Activated CD8-positive, alpha-beta T cell treated with anti-CD3 and anti-CD28 coated beads, Interleukin-2, amount 10 ng/mL, durations not matched to agents 7 days and 5 days (primary cell): ENCODE measurements around the gene FAM135A. TPM values are rescaled to one million over a fixed set of nuclear protein-coding genes. Genes with fewer than 3 reads are reported as not detected.
"Not testable (repeated sequence)": the region's sequence is repeated elsewhere in the genome, so short reads cannot be mapped to it uniquely, and the experiment has no call there.

ENCODE experiments used
- ATAC-seq: fragments of 150-1000 bp; cut with Tn5 transposase; one replicate; pipeline ENCODE4 v1.10.0; 2021; ENCODE audit warnings: moderate library complexity
- CTCF ChIA-PET: fragments of 350-600 bp; sonication (Branson Sonifier 250); formaldehyde crosslinking; loops from one replicate; lab custom pipeline; 2021; ENCODE audit warnings: antibody characterized with exemption; lab: Charles Lee
- POLR2A ChIA-PET: fragments of 350-600 bp; sonication (Branson Sonifier 250); formaldehyde crosslinking; loops from one replicate; lab custom pipeline; 2021; ENCODE audit warnings: antibody characterized with exemption; lab: Charles Lee
- DNase-seq: peaks from one replicate; pipeline ENCODE4 v3.0.0-alpha.2; 2020
- H3K27ac Mint-ChIP-seq: one replicate; pipeline ENCODE4 v1.8.0; 2021; ENCODE audit warnings: mild to moderate bottlenecking, mixed read lengths
- H3K27me3 Mint-ChIP-seq: one replicate; pipeline ENCODE4 v1.8.0; 2021; ENCODE audit warnings: low read depth, mixed read lengths
- H3K36me3 Mint-ChIP-seq: one replicate; pipeline ENCODE4 v1.8.0; 2021; ENCODE audit warnings: low read depth, mixed read lengths
- H3K4me1 Mint-ChIP-seq: one replicate; pipeline ENCODE4 v1.8.0; 2021; ENCODE audit warnings: low read depth, mixed read lengths
- H3K4me3 Mint-ChIP-seq: one replicate; pipeline ENCODE4 v1.8.0; 2021; ENCODE audit warnings: mild to moderate bottlenecking, mixed read lengths
- H3K9me3 Mint-ChIP-seq: one replicate; pipeline ENCODE4 v1.8.0; 2022; ENCODE audit warnings: mixed read lengths; ENCODE audit not compliant: insufficient read depth
- total RNA-seq, 2 experiments: library from RNA; stranded (reverse); gene quantifications; one replicate each; pipeline ENCODE4 v1.2.3, GENCODE V29; 2021

The FAM135A gene
- total RNA-seq, 2 experiments from 2014 or later = 6.5 to 7.8 TPM

DNA sequence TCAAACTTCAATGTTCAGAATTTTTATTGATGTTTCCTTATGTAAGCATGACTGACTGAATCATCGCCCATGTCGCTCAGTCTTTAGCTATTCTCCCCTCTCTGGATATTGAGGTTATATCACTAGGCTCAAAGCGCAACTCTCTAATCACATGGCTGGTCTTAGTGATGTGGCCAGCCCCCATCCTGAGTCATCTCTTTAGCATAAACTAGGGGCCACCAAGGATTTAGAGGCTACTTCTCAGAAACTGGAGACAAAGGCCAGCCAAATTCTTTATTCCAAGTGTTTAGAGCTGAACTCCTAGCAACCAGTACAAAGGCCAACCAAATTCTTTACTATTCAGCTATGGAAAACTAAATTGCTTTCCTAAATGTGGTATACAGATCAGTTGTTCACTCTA lies 61.4 kb downstream of the FAM135A start:
- no peak overlapping the region for H3K27ac Mint-ChIP-seq
- H3K4me1 Mint-ChIP-seq = no peaks in the 10 kb centered on the region
- no peak overlapping the region for H3K4me3 Mint-ChIP-seq
- CTCF ChIA-PET = no interaction called here
- ATAC-seq (no peak), DNase-seq (no peak)
- no peaks in the 10 kb centered on the region for H3K9me3 Mint-ChIP-seq
- POLR2A ChIA-PET = no interaction called here
- peaks cover 18% of the 10 kb centered on the region for H3K36me3 Mint-ChIP-seq
- no peaks in the 10 kb centered on the region for H3K27me3 Mint-ChIP-seq

DNA sequence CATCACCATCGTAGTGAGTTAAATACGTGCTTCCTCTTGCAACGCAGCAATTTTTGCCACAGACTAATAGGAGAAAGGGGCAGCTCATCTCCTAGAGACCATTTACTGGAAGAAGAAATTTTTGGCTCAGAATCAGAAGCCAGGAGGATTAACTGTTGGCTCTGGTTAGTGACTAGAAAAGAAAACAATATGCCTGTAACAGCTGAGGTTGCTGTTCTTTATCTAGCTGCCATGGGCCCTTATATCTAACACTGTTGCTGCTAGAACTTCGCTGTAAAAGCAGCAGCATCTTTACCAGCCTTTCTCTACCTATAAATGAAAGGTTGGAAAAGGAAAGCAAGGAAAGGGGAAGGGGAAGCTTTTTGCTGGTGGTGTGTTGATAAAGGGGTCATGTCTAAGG lies 65.9 kb downstream of the FAM135A start:
- ATAC-seq (no peak), DNase-seq (no peak)
- H3K27me3 Mint-ChIP-seq = no peaks in the 10 kb centered on the region
- no peak overlapping the region for H3K4me3 Mint-ChIP-seq
- POLR2A ChIA-PET = no interaction called here
- no peak overlapping the region for H3K27ac Mint-ChIP-seq
- no peaks in the 10 kb centered on the region for H3K4me1 Mint-ChIP-seq
- no peaks in the 10 kb centered on the region for H3K9me3 Mint-ChIP-seq
- CTCF ChIA-PET = no interaction called here
- peaks cover 16% of the 10 kb centered on the region for H3K36me3 Mint-ChIP-seq

DNA sequence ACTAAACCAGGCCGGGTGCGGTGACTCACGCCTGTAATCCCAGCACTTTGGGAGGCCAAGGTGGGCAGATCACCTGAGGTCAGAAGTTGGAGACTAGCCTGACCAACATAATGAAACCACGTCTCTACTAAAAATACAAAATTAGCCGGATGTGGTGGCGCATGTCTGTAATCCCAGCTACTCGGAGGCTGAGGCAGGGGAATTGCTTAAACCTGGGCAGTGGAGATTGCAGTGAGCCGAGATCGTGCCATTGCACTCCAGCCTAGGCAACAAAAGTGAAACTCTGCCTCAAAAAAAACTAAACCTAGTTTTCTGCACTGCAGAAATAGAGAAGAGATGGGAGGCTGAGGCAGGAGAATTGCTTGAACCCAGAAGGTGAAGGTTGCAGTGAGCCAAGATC lies 73.3 kb downstream of the FAM135A start:
- ATAC-seq, H3K9me3 Mint-ChIP-seq, POLR2A ChIA-PET, H3K4me1 Mint-ChIP-seq, H3K27me3 Mint-ChIP-seq, H3K36me3 Mint-ChIP-seq, H3K27ac Mint-ChIP-seq, DNase-seq, H3K4me3 Mint-ChIP-seq: not testable (repeated sequence)
- CTCF ChIA-PET = interaction anchor here (1.2 kb wide), 1 partner anchor 74 kb away, joined by 3 read pairs; no protein-coding TSS in a partner anchor

DNA sequence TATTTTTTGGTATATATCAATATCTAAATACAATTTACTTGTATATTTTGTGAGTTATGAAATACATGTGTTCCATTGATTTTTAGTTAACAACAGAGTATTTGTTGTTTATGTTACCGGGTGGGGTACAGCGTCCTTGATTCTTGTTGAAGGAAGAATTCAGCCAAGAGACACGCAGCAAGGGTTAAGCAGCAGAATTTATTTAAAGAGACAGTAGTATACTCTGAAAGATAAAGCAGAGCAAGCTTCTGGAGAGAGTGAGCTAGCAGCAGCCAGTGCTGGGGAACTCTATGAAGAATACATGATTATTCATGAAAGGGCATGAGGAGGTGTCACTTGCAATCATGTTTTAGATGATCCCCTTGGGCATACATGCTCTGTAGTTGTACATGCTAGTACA lies 76.1 kb downstream of the FAM135A start:
- Mint-ChIP-seq H3K27me3 (no peaks in the 10 kb centered on the region), H3K36me3 (no peaks in the 10 kb centered on the region), H3K9me3 (no peaks in the 10 kb centered on the region), H3K27ac (no peak overlapping the region), H3K4me3 (no peak overlapping the region), H3K4me1 (no peaks in the 10 kb centered on the region)
- ATAC-seq (no peak), DNase-seq (no peak)
- CTCF ChIA-PET = no interaction called here
- POLR2A ChIA-PET = no interaction called here

DNA sequence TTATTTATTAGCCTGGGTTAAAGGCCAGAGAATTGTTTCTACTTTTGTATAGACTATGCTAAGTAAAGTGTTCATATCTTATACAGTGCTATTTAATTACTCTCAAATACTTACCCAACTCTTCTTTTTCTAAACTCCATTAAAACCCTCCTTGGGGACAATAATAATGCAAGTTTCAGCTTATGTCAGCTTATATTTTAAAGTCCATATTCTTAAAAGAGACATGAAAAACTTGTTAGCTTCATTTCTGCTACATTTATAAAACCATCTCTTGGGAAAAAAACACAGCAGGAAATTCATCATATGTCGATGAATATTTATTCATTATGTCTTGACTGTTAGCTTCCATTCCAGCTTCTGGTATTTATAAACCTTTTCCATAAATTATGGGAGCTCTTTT lies 81.5 kb downstream of the FAM135A start:
- Mint-ChIP-seq H3K9me3 (no peaks in the 10 kb centered on the region), H3K27me3 (no peaks in the 10 kb centered on the region), H3K27ac (no peak overlapping the region), H3K4me1 (no peaks in the 10 kb centered on the region), H3K36me3 (no peaks in the 10 kb centered on the region), H3K4me3 (no peak overlapping the region)
- ChIA-PET POLR2A (no interaction called here), CTCF (no interaction called here)
- DNase-seq (no peak), ATAC-seq (no peak)

DNA sequence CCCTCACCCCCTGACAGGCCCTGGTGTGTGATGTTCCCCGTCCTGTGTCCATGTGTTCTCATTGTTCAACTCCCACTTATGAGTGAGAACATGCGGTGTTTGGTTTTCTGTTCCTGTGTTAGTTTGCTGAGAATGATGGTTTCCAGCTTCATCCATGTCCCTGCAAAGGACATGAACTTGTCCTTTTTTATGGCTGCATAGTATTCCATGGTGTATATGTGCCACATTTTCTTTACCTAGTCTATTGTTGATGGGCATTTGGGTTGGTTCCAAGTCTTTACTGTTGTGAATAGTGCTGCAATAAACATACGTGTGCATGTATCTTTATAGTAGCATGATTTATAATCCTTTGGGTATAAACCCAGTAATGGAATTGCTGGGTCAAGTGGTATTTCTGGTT lies 82.5 kb downstream of the FAM135A start:
- H3K27me3 Mint-ChIP-seq, H3K9me3 Mint-ChIP-seq, CTCF ChIA-PET, POLR2A ChIA-PET, H3K27ac Mint-ChIP-seq, ATAC-seq, DNase-seq, H3K36me3 Mint-ChIP-seq, H3K4me3 Mint-ChIP-seq, H3K4me1 Mint-ChIP-seq: not testable (repeated sequence)

DNA sequence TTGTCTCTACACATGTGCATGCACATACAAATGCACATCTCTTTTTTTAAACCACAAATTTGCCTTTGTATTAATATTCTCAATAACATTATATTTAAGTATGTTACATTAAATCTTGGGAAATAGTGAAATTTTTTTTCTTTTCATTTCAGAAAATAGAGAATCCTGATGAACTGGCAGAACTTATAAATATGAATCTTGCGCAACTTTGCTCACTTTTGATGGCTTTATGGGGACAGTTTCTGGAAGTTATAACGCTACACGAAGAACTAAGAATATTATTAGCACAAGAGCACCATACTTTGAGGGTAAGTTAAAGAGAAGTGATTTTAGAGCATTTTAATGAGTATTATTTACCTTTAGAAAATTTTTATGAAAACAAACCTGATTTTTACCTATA lies 89.2 kb downstream of the FAM135A start:
- CTCF ChIA-PET = no interaction called here
- H3K36me3 Mint-ChIP-seq = peaks cover 23% of the 10 kb centered on the region
- peaks cover 12% of the 10 kb centered on the region for H3K9me3 Mint-ChIP-seq
- no peaks in the 10 kb centered on the region for H3K27me3 Mint-ChIP-seq
- DNase-seq = no peak
- H3K27ac Mint-ChIP-seq = no peak overlapping the region
- POLR2A ChIA-PET = no interaction called here
- no peaks in the 10 kb centered on the region for H3K4me1 Mint-ChIP-seq
- ATAC-seq = no peak
- H3K4me3 Mint-ChIP-seq = no peak overlapping the region

DNA sequence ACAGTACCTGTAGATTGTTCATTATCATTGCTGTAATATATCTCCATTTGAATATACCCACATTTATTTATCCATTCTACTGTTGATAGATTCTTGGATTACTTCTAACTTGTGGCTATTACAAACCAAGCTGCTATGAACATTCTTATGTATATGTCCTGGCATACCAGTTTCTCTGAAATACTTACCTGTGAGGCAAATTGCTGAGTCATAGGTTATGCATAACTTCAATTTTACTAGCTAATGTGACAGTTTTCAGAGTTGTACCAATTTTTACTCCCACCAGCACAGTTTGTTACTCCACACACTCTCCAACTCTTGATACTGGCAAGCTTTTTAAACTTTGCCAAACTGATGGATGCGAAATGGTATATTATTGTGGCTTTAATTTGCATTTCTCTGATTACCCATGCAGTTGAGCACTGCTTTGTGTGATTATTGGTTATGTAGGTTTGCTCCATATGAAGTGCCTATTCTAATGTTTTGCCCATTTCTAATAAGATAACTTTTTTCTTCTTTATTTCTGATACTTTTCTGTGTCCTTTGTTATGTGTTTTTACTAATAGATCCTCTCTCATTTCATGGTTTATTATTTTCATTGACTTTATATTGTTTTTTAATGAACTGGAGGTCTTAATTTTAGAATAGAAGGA lies 90.6 kb downstream of the FAM135A start:
- no peak overlapping the region for H3K4me3 Mint-ChIP-seq
- no peak overlapping the region for H3K27ac Mint-ChIP-seq
- ChIA-PET POLR2A (no interaction called here), CTCF (no interaction called here)
- no peaks in the 10 kb centered on the region for H3K27me3 Mint-ChIP-seq
- peaks cover 23% of the 10 kb centered on the region for H3K36me3 Mint-ChIP-seq
- H3K9me3 Mint-ChIP-seq = peaks cover 12% of the 10 kb centered on the region
- no peaks in the 10 kb centered on the region for H3K4me1 Mint-ChIP-seq
- DNase-seq (no peak), ATAC-seq (no peak)

DNA sequence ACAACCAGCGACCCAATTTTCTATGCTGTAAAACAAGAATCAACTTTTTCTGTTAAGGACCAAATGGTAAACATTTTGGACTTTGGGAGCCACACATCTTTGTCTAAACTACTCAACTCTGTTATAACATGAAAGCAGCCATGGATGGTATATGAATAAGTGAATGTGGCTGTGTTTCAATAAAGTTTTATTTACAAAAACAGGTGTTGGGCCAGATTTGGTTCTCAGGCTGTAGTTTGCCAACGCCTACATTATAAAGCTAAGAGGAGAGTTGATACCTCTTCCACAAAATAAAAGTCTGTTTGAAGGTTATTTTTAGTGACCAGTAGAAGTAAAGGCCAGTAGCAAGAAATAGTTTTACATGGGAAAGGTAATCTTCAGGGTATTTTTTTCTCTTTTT lies 93.0 kb downstream of the FAM135A start:
- H3K27ac Mint-ChIP-seq = no peak overlapping the region
- H3K27me3 Mint-ChIP-seq = no peaks in the 10 kb centered on the region
- no peak for ATAC-seq
- H3K36me3 Mint-ChIP-seq = peaks cover 23% of the 10 kb centered on the region
- POLR2A ChIA-PET = no interaction called here
- CTCF ChIA-PET = no interaction called here
- H3K4me1 Mint-ChIP-seq = no peaks in the 10 kb centered on the region
- DNase-seq = no peak
- peaks cover 12% of the 10 kb centered on the region for H3K9me3 Mint-ChIP-seq
- H3K4me3 Mint-ChIP-seq = no peak overlapping the region

DNA sequence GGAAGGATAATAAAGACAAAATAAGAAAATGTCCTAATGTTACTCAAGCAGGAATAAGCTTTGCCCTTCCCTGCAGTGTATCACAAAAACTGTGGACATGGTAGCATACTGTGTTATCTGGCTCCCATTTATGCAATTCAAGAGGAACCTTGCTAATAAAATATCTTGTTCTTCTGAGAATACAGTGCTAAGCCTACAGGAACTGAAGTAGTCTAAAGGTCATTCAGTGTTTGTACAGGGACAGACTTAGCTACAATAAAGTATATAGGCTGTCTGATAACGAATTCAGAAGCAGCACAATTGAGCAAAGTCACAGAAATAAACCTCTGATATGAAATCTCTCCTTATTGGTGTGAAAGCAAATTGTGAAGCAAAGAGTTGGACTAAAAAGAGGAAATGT lies 93.9 kb downstream of the FAM135A start:
- Mint-ChIP-seq H3K4me1 (no peaks in the 10 kb centered on the region), H3K27me3 (no peaks in the 10 kb centered on the region), H3K27ac (no peak overlapping the region), H3K4me3 (no peak overlapping the region), H3K9me3 (peaks cover 6% of the 10 kb centered on the region), H3K36me3 (peaks cover 23% of the 10 kb centered on the region)
- ChIA-PET CTCF (no interaction called here), POLR2A (no interaction called here)
- no peak for ATAC-seq
- no peak for DNase-seq

DNA sequence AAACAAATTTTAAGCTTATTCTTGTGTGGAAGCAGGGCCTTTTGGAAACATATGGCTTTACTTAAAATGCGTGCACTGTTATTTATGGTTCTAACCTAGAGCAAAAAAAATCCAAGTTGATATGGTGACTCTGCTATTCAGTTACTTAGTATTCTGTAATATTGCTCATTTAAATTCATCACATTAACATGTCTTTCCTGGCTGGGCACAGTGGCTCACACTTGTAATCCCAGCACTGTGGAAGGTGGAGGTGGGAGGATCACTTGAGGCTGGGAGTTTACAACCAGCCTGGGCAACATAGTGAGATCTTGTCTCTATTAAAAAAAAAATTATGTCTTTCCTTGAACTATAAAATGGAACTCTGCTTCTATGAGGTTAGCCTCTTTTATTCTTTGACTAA lies 95.6 kb downstream of the FAM135A start:
- Mint-ChIP-seq H3K9me3 (peaks cover 5% of the 10 kb centered on the region), H3K4me1 (no peaks in the 10 kb centered on the region), H3K27me3 (no peaks in the 10 kb centered on the region), H3K36me3 (peaks cover 15% of the 10 kb centered on the region), H3K27ac (no peak overlapping the region), H3K4me3 (no peak overlapping the region)
- ChIA-PET CTCF (no interaction called here), POLR2A (no interaction called here)
- DNase-seq (no peak), ATAC-seq (no peak)

DNA sequence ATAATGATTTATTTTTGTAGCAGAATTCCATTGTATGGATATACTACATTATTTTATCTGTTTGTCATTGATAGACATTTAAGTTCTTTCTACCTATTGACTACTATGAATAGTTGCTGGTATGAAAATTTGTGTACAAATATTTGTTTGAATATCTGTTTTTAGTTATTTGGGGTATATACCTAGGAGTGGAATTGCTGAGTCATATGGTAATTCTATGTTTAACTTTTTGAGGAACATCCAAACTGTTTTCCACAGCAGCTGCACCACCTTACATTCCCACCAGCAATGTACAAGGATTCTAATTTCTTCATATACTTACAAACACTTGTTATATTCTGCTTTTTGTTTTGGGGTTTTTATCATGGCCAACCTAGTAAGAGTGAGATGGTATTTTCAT lies 97.3 kb downstream of the FAM135A start:
- no peak overlapping the region for H3K4me3 Mint-ChIP-seq
- H3K36me3 Mint-ChIP-seq = peaks cover 5% of the 10 kb centered on the region
- H3K27me3 Mint-ChIP-seq = no peaks in the 10 kb centered on the region
- ChIA-PET CTCF (no interaction called here), POLR2A (no interaction called here)
- ATAC-seq (no peak), DNase-seq (no peak)
- H3K27ac Mint-ChIP-seq = no peak overlapping the region
- H3K9me3 Mint-ChIP-seq = no peaks in the 10 kb centered on the region
- no peaks in the 10 kb centered on the region for H3K4me1 Mint-ChIP-seq

DNA sequence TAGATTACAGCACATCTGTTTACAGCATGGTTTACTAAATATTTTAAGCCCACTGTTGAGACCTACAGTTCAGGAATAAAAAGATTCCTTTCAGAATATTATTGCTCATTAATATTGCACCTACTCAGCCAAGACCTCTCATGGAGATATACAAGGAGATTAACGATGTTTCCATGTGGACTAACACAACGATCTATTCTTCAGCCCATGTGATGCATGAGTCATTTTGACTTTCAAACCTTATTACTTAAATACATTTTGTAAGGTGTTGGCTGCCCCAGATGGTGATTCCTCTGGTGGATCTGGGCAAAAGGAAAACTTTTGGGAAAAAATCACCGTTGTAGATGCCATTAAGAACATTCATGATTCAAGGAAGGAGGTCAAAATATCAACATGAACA lies 105.4 kb downstream of the FAM135A start:
- no peaks in the 10 kb centered on the region for H3K27me3 Mint-ChIP-seq
- H3K4me3 Mint-ChIP-seq = no peak overlapping the region
- ChIA-PET CTCF (interaction anchor here (0.6 to 1.2 kb wide), 2 partner anchors 29 to 188 kb away, joined by 3 read pairs; no protein-coding TSS in a partner anchor), POLR2A (no interaction called here)
- peaks cover 7% of the 10 kb centered on the region for H3K4me1 Mint-ChIP-seq
- DNase-seq (no peak), ATAC-seq (no peak)
- no peaks in the 10 kb centered on the region for H3K9me3 Mint-ChIP-seq
- no peak overlapping the region for H3K27ac Mint-ChIP-seq
- no peaks in the 10 kb centered on the region for H3K36me3 Mint-ChIP-seq
